GM23338 (cell line): ENCODE results near the gene CD8A.

Experiments used
- EZH2 ChIP-seq: fragments of 200-600 bp; sonication (generic); IDR thresholded peaks from one replicate; pipeline ENCODE4 v1.8.0; 2017; ENCODE audit warnings: antibody characterized with exemption, mild to moderate bottlenecking, low read depth; ENCODE audit not compliant: unreplicated experiment
- POLR2AphosphoS5 ChIP-seq: IDR thresholded peaks from 2 replicates; pipeline ENCODE4 v1.6.1; 2016; ENCODE audit warnings: antibody characterized with exemption, low read depth
- TF ChIP-seq, protein P1 (sequence below), 2 experiments: fragments of 200-600 bp in 1 of 2; sonication (generic) in 1 of 2; conservative IDR thresholded peaks; 2 replicates each; pipeline versions ENCODE4 v1.5.1 to v1.6.1; 2016 to 2017; ENCODE audit warnings: antibody characterized with exemption in 2 of 2, low read depth in 2 of 2, mild to moderate bottlenecking in 2 of 2, moderate library complexity in 1 of 2

GRCh38 chr2:86793752-86794151 is 3.0 kb upstream of the CD8A start:
- TF ChIP-seq, protein P1, sequence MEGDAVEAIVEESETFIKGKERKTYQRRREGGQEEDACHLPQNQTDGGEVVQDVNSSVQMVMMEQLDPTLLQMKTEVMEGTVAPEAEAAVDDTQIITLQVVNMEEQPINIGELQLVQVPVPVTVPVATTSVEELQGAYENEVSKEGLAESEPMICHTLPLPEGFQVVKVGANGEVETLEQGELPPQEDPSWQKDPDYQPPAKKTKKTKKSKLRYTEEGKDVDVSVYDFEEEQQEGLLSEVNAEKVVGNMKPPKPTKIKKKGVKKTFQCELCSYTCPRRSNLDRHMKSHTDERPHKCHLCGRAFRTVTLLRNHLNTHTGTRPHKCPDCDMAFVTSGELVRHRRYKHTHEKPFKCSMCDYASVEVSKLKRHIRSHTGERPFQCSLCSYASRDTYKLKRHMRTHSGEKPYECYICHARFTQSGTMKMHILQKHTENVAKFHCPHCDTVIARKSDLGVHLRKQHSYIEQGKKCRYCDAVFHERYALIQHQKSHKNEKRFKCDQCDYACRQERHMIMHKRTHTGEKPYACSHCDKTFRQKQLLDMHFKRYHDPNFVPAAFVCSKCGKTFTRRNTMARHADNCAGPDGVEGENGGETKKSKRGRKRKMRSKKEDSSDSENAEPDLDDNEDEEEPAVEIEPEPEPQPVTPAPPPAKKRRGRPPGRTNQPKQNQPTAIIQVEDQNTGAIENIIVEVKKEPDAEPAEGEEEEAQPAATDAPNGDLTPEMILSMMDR (conservative IDR thresholded peaks at IDR 0.05; ENCODE audit: low read depth in 2 of 2) = no peak
- TF ChIP-seq EZH2 (no peak), POLR2AphosphoS5 (no peak)
